Activated CD8-positive, alpha-beta T cell treated with anti-CD3 and anti-CD28 coated beads, Interleukin-2, amount 10 ng/mL, durations not matched to agents 7 days and 5 days (primary cell): ENCODE measurements around the gene KAZN. TPM values are rescaled to one million over a fixed set of nuclear protein-coding genes. Genes with fewer than 3 reads are reported as not detected.

Source experiments
- ATAC-seq: fragments of 150-1000 bp; cut with Tn5 transposase; one replicate; pipeline ENCODE4 v1.10.0; 2021; ENCODE audit warnings: moderate library complexity
- CTCF ChIA-PET: fragments of 350-600 bp; sonication (Branson Sonifier 250); formaldehyde crosslinking; loops from one replicate; lab custom pipeline; 2021; ENCODE audit warnings: antibody characterized with exemption; lab: Charles Lee
- POLR2A ChIA-PET: fragments of 350-600 bp; sonication (Branson Sonifier 250); formaldehyde crosslinking; loops from one replicate; lab custom pipeline; 2021; ENCODE audit warnings: antibody characterized with exemption; lab: Charles Lee
- DNase-seq: peaks from one replicate; pipeline ENCODE4 v3.0.0-alpha.2; 2020
- H3K27ac Mint-ChIP-seq: one replicate; pipeline ENCODE4 v1.8.0; 2021; ENCODE audit warnings: mild to moderate bottlenecking, mixed read lengths
- H3K27me3 Mint-ChIP-seq: one replicate; pipeline ENCODE4 v1.8.0; 2021; ENCODE audit warnings: low read depth, mixed read lengths
- H3K36me3 Mint-ChIP-seq: one replicate; pipeline ENCODE4 v1.8.0; 2021; ENCODE audit warnings: low read depth, mixed read lengths
- H3K4me1 Mint-ChIP-seq: one replicate; pipeline ENCODE4 v1.8.0; 2021; ENCODE audit warnings: low read depth, mixed read lengths
- H3K4me3 Mint-ChIP-seq: one replicate; pipeline ENCODE4 v1.8.0; 2021; ENCODE audit warnings: mild to moderate bottlenecking, mixed read lengths
- H3K9me3 Mint-ChIP-seq: one replicate; pipeline ENCODE4 v1.8.0; 2022; ENCODE audit warnings: mixed read lengths; ENCODE audit not compliant: insufficient read depth
- total RNA-seq, 2 experiments: library from RNA; stranded (reverse); gene quantifications; one replicate each; pipeline ENCODE4 v1.2.3, GENCODE V29; 2021

The KAZN gene
- total RNA-seq, 2 experiments from 2014 or later: 1.1 to 1.7 TPM

GRCh38 chr1:14735841-14736240 is 137.4 kb downstream of the KAZN start:
- Mint-ChIP-seq H3K36me3 (no peaks in the 10 kb centered on the region), H3K4me1 (no peaks in the 10 kb centered on the region), H3K27ac (no peak overlapping the region), H3K9me3 (no peaks in the 10 kb centered on the region), H3K4me3 (no peak overlapping the region), H3K27me3 (peaks cover 16% of the 10 kb centered on the region)
- CTCF ChIA-PET: no interaction called here
- no peak for DNase-seq
- ATAC-seq: no peak
- POLR2A ChIA-PET: no interaction called here

GRCh38 chr1:14737561-14738094 is 139.1 kb downstream of the KAZN start:
- Mint-ChIP-seq H3K4me1 (no peaks in the 10 kb centered on the region), H3K36me3 (no peaks in the 10 kb centered on the region), H3K27me3 (peaks cover 19% of the 10 kb centered on the region), H3K9me3 (no peaks in the 10 kb centered on the region), H3K27ac (no peak overlapping the region), H3K4me3 (no peak overlapping the region)
- ChIA-PET POLR2A (no interaction called here), CTCF (interaction anchor here (1.0 kb wide), 1 partner anchor 14 kb away, joined by 3 read pairs; no protein-coding TSS in a partner anchor)
- ATAC-seq (no peak), DNase-seq (no peak)

- Mint-ChIP-seq H3K4me1 (no peaks in the 10 kb centered on the region), H3K36me3 (no peaks in the 10 kb centered on the region), H3K9me3 (no peaks in the 10 kb centered on the region), H3K27me3 (peaks cover 19% of the 10 kb centered on the region), H3K4me3 (no peak overlapping the region), H3K27ac (no peak overlapping the region)
- no peak for DNase-seq
- ChIA-PET POLR2A (no interaction called here), CTCF (interaction anchor here (1.0 kb wide), 1 partner anchor 14 kb away, joined by 3 read pairs; no protein-coding TSS in a partner anchor)
- ATAC-seq: no peak
Observed at GRCh38 chr1:14738235-14738634, 139.8 kb downstream of the KAZN start.

GRCh38 chr1:14738647-14739046 is 140.2 kb downstream of the KAZN start:
- no peaks in the 10 kb centered on the region for H3K36me3 Mint-ChIP-seq
- no peaks in the 10 kb centered on the region for H3K9me3 Mint-ChIP-seq
- POLR2A ChIA-PET: no interaction called here
- no peak overlapping the region for H3K4me3 Mint-ChIP-seq
- H3K27me3 Mint-ChIP-seq: peaks cover 19% of the 10 kb centered on the region
- ATAC-seq (no peak), DNase-seq (no peak)
- no peak overlapping the region for H3K27ac Mint-ChIP-seq
- CTCF ChIA-PET: no interaction called here
- H3K4me1 Mint-ChIP-seq: no peaks in the 10 kb centered on the region

- Mint-ChIP-seq H3K36me3 (no peaks in the 10 kb centered on the region), H3K4me1 (no peaks in the 10 kb centered on the region), H3K9me3 (no peaks in the 10 kb centered on the region), H3K27ac (no peak overlapping the region), H3K4me3 (no peak overlapping the region), H3K27me3 (peaks cover 19% of the 10 kb centered on the region)
- POLR2A ChIA-PET: no interaction called here
- CTCF ChIA-PET: no interaction called here
- no peak for ATAC-seq
- no peak for DNase-seq
Observed at GRCh38 chr1:14739082-14739832, 140.8 kb downstream of the KAZN start.

GRCh38 chr1:14740016-14740415 is 141.5 kb downstream of the KAZN start:
- no peak overlapping the region for H3K27ac Mint-ChIP-seq
- peaks cover 19% of the 10 kb centered on the region for H3K27me3 Mint-ChIP-seq
- no peak for DNase-seq
- H3K4me3 Mint-ChIP-seq: no peak overlapping the region
- ChIA-PET POLR2A (no interaction called here), CTCF (no interaction called here)
- H3K9me3 Mint-ChIP-seq: no peaks in the 10 kb centered on the region
- ATAC-seq: no peak
- H3K4me1 Mint-ChIP-seq: no peaks in the 10 kb centered on the region
- no peaks in the 10 kb centered on the region for H3K36me3 Mint-ChIP-seq

- no peak overlapping the region for H3K4me3 Mint-ChIP-seq
- no peak for ATAC-seq
- H3K9me3 Mint-ChIP-seq: no peaks in the 10 kb centered on the region
- H3K27me3 Mint-ChIP-seq: peaks cover 16% of the 10 kb centered on the region
- H3K4me1 Mint-ChIP-seq: no peaks in the 10 kb centered on the region
- ChIA-PET POLR2A (no interaction called here), CTCF (no interaction called here)
- no peaks in the 10 kb centered on the region for H3K36me3 Mint-ChIP-seq
- no peak overlapping the region for H3K27ac Mint-ChIP-seq
- no peak for DNase-seq
Observed at GRCh38 chr1:14741082-14741481, 142.6 kb downstream of the KAZN start.

GRCh38 chr1:14741532-14741931 is 143.0 kb downstream of the KAZN start:
- Mint-ChIP-seq H3K27ac (no peak overlapping the region), H3K4me1 (no peaks in the 10 kb centered on the region), H3K36me3 (no peaks in the 10 kb centered on the region), H3K4me3 (no peak overlapping the region), H3K9me3 (no peaks in the 10 kb centered on the region), H3K27me3 (peaks cover 16% of the 10 kb centered on the region)
- ATAC-seq (no peak), DNase-seq (no peak)
- ChIA-PET CTCF (no interaction called here), POLR2A (no interaction called here)

GRCh38 chr1:14742181-14742980 is 143.9 kb downstream of the KAZN start:
- CTCF ChIA-PET: no interaction called here

GRCh38 chr1:14743368-14743767 is 144.9 kb downstream of the KAZN start:
- Mint-ChIP-seq H3K4me3 (no peak overlapping the region), H3K4me1 (no peaks in the 10 kb centered on the region), H3K9me3 (no peaks in the 10 kb centered on the region), H3K27ac (no peak overlapping the region), H3K27me3 (peaks cover 13% of the 10 kb centered on the region), H3K36me3 (no peaks in the 10 kb centered on the region)
- POLR2A ChIA-PET: no interaction called here
- CTCF ChIA-PET: no interaction called here
- DNase-seq (no peak), ATAC-seq (no peak)

More at GRCh38 chr1:14742181-14742980, 143.9 kb downstream of the KAZN start:
- POLR2A ChIA-PET: no interaction called here
- H3K27ac Mint-ChIP-seq: no peak overlapping the region
- no peak overlapping the region for H3K4me3 Mint-ChIP-seq
- H3K27me3 Mint-ChIP-seq: peaks cover 10% of the 10 kb centered on the region
- H3K36me3 Mint-ChIP-seq: no peaks in the 10 kb centered on the region
- no peak for ATAC-seq
- H3K4me1 Mint-ChIP-seq: no peaks in the 10 kb centered on the region
- no peaks in the 10 kb centered on the region for H3K9me3 Mint-ChIP-seq
- no peak for DNase-seq

GRCh38 chr1:14745001-14745720 is 146.7 kb downstream of the KAZN start:
- no peak for ATAC-seq
- ChIA-PET POLR2A (no interaction called here), CTCF (no interaction called here)
- no peak for DNase-seq
- Mint-ChIP-seq H3K36me3 (no peaks in the 10 kb centered on the region), H3K4me3 (no peak overlapping the region), H3K27ac (no peak overlapping the region), H3K27me3 (peaks cover 12% of the 10 kb centered on the region), H3K9me3 (no peaks in the 10 kb centered on the region), H3K4me1 (no peaks in the 10 kb centered on the region)
